Neuronal stem cell (in vitro differentiated cells): ENCODE data around the gene ELFN1.

ENCODE experiments used
- DNase-seq: peaks from one replicate; pipeline ENCODE4 v3.0.0-alpha.2; 2013; ENCODE audit warnings: low spot score
- H2AFZ ChIP-seq: one replicate; pipeline ENCODE4 v1.6.1; 2013; ENCODE audit warnings: mild to moderate bottlenecking, low read length, inconsistent platforms
- H2AK5ac ChIP-seq: 2 replicates; pipeline ENCODE4 v1.6.1; 2013; ENCODE audit warnings: low read depth, mild to moderate bottlenecking, inconsistent platforms, low read length, moderate library complexity, mixed read lengths
- H2BK120ac ChIP-seq: 2 replicates; pipeline ENCODE4 v1.6.1; 2013; ENCODE audit warnings: low read depth, mild to moderate bottlenecking, inconsistent platforms, low read length, moderate library complexity, mixed read lengths
- H2BK12ac ChIP-seq: one replicate; pipeline ENCODE4 v1.6.1; 2013; ENCODE audit warnings: low read length, inconsistent platforms
- H2BK15ac ChIP-seq: 2 replicates; pipeline ENCODE4 v1.6.1; 2013; ENCODE audit warnings: mild to moderate bottlenecking, low read length, inconsistent platforms, mixed read lengths
- H2BK5ac ChIP-seq: one replicate; pipeline ENCODE4 v1.6.1; 2013; ENCODE audit warnings: inconsistent platforms, mild to moderate bottlenecking, low read length, moderate library complexity
- H3K14ac ChIP-seq: one replicate; pipeline ENCODE4 v1.6.1; 2013; ENCODE audit warnings: low read length, inconsistent platforms
- H3K18ac ChIP-seq: 2 replicates; pipeline ENCODE4 v1.6.1; 2013; ENCODE audit warnings: low read length, inconsistent platforms
- H3K23ac ChIP-seq: 2 replicates; pipeline ENCODE4 v1.6.1; 2013; ENCODE audit warnings: low read depth, mild to moderate bottlenecking, mixed read lengths, low read length, inconsistent platforms; ENCODE audit not compliant: poor library complexity
- H3K27ac ChIP-seq: replicated peaks from 3 replicates; pipeline ENCODE4 v1.5.1; 2013; ENCODE audit warnings: low read length, inconsistent platforms
- H3K27me3 ChIP-seq, 3 experiments: 2 replicates each; pipeline ENCODE4 v1.6.1; 2013; ENCODE audit warnings: low read length in 3 of 3, mild to moderate bottlenecking in 2 of 3, inconsistent platforms in 1 of 3, low read depth in 1 of 3, mixed read lengths in 1 of 3, moderate library complexity in 1 of 3; ENCODE audit not compliant: control insufficient read depth in 3 of 3, insufficient read depth in 3 of 3
- H3K36me3 ChIP-seq, 2 donors: replicated peaks in 1 of 2; 2 replicates each; pipeline ENCODE4 v1.6.1; 2013; ENCODE audit warnings: low read length in 2 of 2; ENCODE audit not compliant: control insufficient read depth in 2 of 2, insufficient read depth in 2 of 2
- H3K4ac ChIP-seq: 2 replicates; pipeline ENCODE4 v1.6.1; 2013; ENCODE audit warnings: inconsistent platforms, mild to moderate bottlenecking, low read length, moderate library complexity
- H3K4me1 ChIP-seq, 2 donors: 1 replicate in 1 of 2; 2 replicates in 1 of 2; pipeline ENCODE4 v1.6.1; 2013; ENCODE audit warnings: low read length in 2 of 2, low read depth in 1 of 2; ENCODE audit not compliant: control insufficient read depth in 2 of 2, insufficient read depth in 1 of 2
- H3K4me2 ChIP-seq: one replicate; pipeline ENCODE4 v1.6.1; 2013; ENCODE audit warnings: mild to moderate bottlenecking, low read length, inconsistent platforms; ENCODE audit not compliant: insufficient read depth, poor library complexity, severe bottlenecking
- H3K4me3 ChIP-seq, 2 donors: 2 replicates each; pipeline ENCODE4 v1.5.1; 2013; ENCODE audit warnings: low read length in 2 of 2, mild to moderate bottlenecking in 2 of 2, inconsistent platforms in 1 of 2, moderate library complexity in 1 of 2
- H3K79me1 ChIP-seq: one replicate; pipeline ENCODE4 v1.6.1; 2013; ENCODE audit warnings: low read depth, mild to moderate bottlenecking, inconsistent platforms, low read length, moderate library complexity
- H3K9ac ChIP-seq: one replicate; pipeline ENCODE4 v1.6.1; 2013; ENCODE audit warnings: mild to moderate bottlenecking, low read depth, low read length, inconsistent platforms; ENCODE audit not compliant: poor library complexity
- H3K9me3 ChIP-seq, 2 donors: replicated peaks in 1 of 2; 2 replicates each; pipeline versions ENCODE3 to v1.6.1; 2013; ENCODE audit warnings: low read length in 2 of 2, mild to moderate bottlenecking in 2 of 2, inconsistent platforms in 1 of 2, low read depth in 1 of 2, mixed read lengths in 1 of 2, moderate library complexity in 1 of 2; ENCODE audit not compliant: control insufficient read depth in 2 of 2, insufficient read depth in 1 of 2
- H4K8ac ChIP-seq: one replicate; pipeline ENCODE4 v1.6.1; 2013; ENCODE audit warnings: low read depth, mild to moderate bottlenecking, inconsistent platforms, low read length, moderate library complexity
- H4K91ac ChIP-seq: one replicate; pipeline ENCODE4 v1.6.1; 2013; ENCODE audit warnings: low read length, low read depth, mild to moderate bottlenecking, inconsistent platforms; ENCODE audit not compliant: poor library complexity
- WGBS, 2 donors: extraction: QIAGEN DNeasy Blood & Tissue Kit; methylation state at CpG; one replicate each; pipeline ENCODE4 v1.1.7; 2013; ENCODE audit warnings: missing lambda C conversion rate in 2 of 2, mixed read lengths in 1 of 2; ENCODE audit not compliant: insufficient read length in 2 of 2, insufficient replicate concordance in 1 of 2; ENCODE audit errors: extremely low coverage in 2 of 2; 5-methylcytosine and 5-hydroxymethylcytosine counted together

The ELFN1 gene

DNA sequence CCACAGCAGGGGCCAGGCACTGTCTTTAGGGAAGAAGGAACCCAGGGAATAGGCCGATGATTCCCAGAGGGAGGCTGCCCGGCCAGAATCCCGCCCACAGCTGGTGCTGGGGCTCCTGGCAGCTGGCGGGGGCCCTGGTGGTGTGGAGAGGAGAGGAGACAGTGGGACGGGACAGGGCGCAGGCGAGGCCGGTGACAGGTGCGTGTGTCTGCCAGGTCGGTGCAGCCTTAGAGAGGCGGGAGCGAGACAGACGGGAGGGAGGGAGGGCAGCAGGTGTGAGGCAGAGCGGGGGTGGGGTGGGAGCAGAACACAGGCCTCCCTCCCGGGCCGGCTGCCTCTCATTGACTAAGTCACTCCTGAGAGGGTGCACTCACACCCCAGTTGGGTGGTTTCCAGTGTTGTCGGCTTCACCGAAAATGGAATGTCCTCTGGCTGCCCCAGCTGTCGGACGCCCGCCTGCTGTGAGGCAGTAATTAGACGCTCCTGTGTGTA is 55.2 kb downstream of the ELFN1 start:
- Histone ChIP-seq H2BK15ac (no peak overlapping the region), H2BK5ac (no peak overlapping the region)
- no CpG with 5 or more reads among the region's 22 CpGs for WGBS, 2 donors

DNA sequence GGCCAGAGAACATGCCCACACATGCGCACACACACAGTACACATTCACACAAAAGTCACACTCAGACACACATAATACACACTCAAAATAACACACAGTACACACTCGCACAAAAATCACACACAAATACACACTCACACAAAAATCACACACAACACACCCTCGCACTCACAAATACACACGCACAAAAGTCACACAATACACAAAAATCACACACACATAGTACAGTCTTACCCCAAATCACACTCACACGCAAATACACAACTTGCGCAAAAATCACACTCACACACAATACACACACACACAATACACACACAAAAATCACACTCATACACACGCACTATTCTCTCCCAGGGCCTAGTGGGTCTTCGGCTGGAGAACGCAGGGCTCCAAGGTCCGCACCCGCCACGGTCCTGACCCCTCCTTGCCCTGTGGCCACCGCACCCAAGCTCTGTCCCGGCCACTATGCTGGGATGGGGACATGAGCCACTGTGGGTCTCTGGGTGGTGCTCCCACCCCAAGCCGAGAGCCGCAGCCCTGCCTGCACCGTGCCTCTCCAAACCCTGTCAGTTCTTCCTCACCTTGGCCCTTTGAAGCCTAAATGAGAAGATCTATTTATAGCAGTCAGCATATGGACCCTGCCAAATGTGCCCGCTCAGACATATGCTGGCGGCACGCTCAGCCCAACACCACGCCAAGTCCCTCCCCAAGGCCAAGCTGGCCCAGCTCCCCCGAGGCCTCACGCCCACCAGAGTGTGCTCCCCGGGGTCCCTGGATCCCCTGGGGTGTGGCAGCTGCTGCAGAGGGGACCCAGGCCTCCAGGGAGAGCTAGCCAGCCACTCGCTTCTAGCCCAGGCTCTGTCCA is 55.9 kb downstream of the ELFN1 start:
- H4K8ac ChIP-seq: peak overlapping the region; percentile 29
- no peak overlapping the region for H2BK12ac ChIP-seq
- DNase-seq: no peak
- H3K27me3 ChIP-seq: no peaks in the 10 kb centered on the region
- H3K23ac ChIP-seq: no peak overlapping the region
- no peak overlapping the region for H4K91ac ChIP-seq
- H3K4me3 ChIP-seq: no peak overlapping the region
- H3K4me1 ChIP-seq: peaks cover 0 to 9% of the 10 kb centered on the region in 2 donors
- peaks cover 12 to 90% of the 10 kb centered on the region in 2 donors for H3K36me3 ChIP-seq
- H3K79me1 ChIP-seq: peaks cover 5% of the 10 kb centered on the region
- H3K9ac ChIP-seq: peak overlapping the region; percentile 36
- no peak overlapping the region for H3K14ac ChIP-seq
- no peak overlapping the region for H3K4ac ChIP-seq
- H3K4me2 ChIP-seq: peak overlapping the region; percentile 13
- 100% methylated on average over 6 of the region's 25 CpGs; no CpG with 5 or more reads in 1 of the 2 donors for WGBS, 2 donors
- H2AFZ ChIP-seq: no peak overlapping the region
- peaks cover 12 to 19% of the 10 kb centered on the region in 2 donors for H3K9me3 ChIP-seq
- H2BK15ac ChIP-seq: no peak overlapping the region
- peak overlapping the region; percentile 60 for H3K18ac ChIP-seq
- no peak overlapping the region for H2BK120ac ChIP-seq
- H3K27ac ChIP-seq: no peak overlapping the region
- no peak overlapping the region for H2BK5ac ChIP-seq
- H2AK5ac ChIP-seq: peak overlapping the region; percentile 8

More for the DNA sequence above, 55.2 kb downstream of the ELFN1 start:
- Histone ChIP-seq H3K9me3 (peaks cover 7 to 19% of the 10 kb centered on the region in 2 donors), H3K4ac (no peak overlapping the region), H3K4me1 (peaks cover 0 to 9% of the 10 kb centered on the region in 2 donors), H2AFZ (no peak overlapping the region), H2BK12ac (no peak overlapping the region), H4K91ac (no peak overlapping the region), H3K27ac (no peak overlapping the region), H4K8ac (peak overlapping the region; percentile 29), H2BK120ac (no peak overlapping the region), H3K23ac (peak overlapping the region; percentile 25), H3K36me3 (peaks cover 12 to 88% of the 10 kb centered on the region in 2 donors), H3K9ac (no peak overlapping the region), H3K4me3 (no peak overlapping the region), H3K18ac (peak overlapping the region; percentile 87), H2AK5ac (peak overlapping the region; percentile 8), H3K4me2 (peak overlapping the region; percentile 13), H3K14ac (no peak overlapping the region), H3K79me1 (peaks cover 5% of the 10 kb centered on the region), H3K27me3 (no peaks in the 10 kb centered on the region)
- no peak for DNase-seq

DNA sequence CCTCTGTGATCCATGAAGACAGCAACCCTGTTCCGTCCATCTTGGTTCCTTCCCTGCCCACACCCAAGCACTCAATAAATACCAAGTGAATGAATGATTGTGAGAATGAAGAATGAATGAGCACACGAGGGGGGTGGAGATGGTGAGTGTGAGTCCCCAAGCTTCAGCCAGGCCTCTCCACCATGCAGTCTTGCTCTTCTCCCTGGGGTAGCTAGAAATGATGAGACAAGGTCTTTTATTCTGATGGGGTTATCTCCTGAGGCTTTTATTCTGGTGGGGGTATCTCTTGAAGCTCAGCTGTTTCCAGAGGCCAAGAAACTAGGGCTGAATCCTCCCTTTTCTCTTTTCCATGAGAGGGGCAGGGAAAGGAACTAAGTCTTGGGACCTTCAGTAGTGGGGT is 57.0 kb downstream of the ELFN1 start:
- H3K4me3 ChIP-seq: no peak overlapping the region
- peaks cover 0 to 6% of the 10 kb centered on the region in 2 donors for H3K4me1 ChIP-seq
- no peak overlapping the region for H2BK12ac ChIP-seq
- no peak overlapping the region for H2BK5ac ChIP-seq
- H3K18ac ChIP-seq: no peak overlapping the region
- no peak for DNase-seq
- peaks cover 12 to 87% of the 10 kb centered on the region in 2 donors for H3K36me3 ChIP-seq
- H3K9me3 ChIP-seq: peaks cover 12 to 19% of the 10 kb centered on the region in 2 donors
- H3K9ac ChIP-seq: no peak overlapping the region
- peaks cover 5% of the 10 kb centered on the region for H3K79me1 ChIP-seq
- no peak overlapping the region for H2AFZ ChIP-seq
- no peak overlapping the region for H2BK120ac ChIP-seq
- H2BK15ac ChIP-seq: no peak overlapping the region
- no CpG with 5 or more reads among the region's 2 CpGs for WGBS, 2 donors
- no peak overlapping the region for H2AK5ac ChIP-seq
- H3K23ac ChIP-seq: no peak overlapping the region
- no peak overlapping the region for H3K14ac ChIP-seq
- H4K91ac ChIP-seq: no peak overlapping the region
- no peak overlapping the region for H3K27ac ChIP-seq
- H3K4me2 ChIP-seq: no peak overlapping the region
- H4K8ac ChIP-seq: no peak overlapping the region
- H3K27me3 ChIP-seq: no peaks in the 10 kb centered on the region
- no peak overlapping the region for H3K4ac ChIP-seq

DNA sequence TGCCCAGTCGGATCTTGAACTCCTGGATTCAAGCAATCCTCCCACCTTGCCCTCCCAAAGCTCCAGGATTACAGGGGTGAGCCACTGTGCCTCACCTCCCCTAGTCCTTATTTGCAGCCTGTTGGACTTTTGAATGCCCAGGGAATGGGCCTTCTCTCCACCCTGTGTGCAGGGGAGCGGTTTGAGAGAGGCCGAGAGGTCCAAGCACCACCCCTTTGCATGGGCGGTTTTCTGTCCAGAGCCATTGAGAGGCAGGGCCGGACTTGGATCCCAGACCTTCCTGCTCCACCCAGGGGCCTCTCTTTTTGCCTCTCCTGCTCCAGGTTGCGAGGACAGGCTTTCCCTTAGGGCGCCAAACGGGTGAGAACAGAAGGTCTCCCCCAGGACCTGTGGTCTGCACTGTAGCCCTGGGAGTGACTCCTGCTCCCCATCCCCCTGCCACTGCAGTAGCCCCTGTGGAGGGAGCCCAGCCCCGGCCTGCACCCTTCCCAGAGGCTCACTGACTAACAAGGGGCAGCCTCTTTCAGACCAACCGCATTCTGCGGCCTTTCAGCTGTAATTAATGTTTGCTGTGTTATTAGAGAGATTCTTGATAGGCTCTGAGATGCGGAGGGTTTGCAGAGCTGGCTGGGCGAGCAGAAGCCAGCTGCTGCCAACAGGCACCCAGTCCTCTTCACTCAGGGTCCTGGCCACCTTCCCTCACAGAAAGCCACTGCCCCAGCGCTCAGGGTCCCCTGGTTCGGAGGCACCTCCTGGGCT is 57.9 kb downstream of the ELFN1 start:
- no peak overlapping the region for H2AFZ ChIP-seq
- H3K9me3 ChIP-seq: peaks cover 12 to 19% of the 10 kb centered on the region in 2 donors
- DNase-seq: no peak
- no peak overlapping the region for H3K23ac ChIP-seq
- no peak overlapping the region for H2BK15ac ChIP-seq
- peaks cover 0 to 6% of the 10 kb centered on the region in 2 donors for H3K4me1 ChIP-seq
- no peak overlapping the region for H2BK120ac ChIP-seq
- H2BK12ac ChIP-seq: no peak overlapping the region
- peak overlapping the region; percentile 15 for H3K18ac ChIP-seq
- no peak overlapping the region for H3K14ac ChIP-seq
- no peak overlapping the region for H3K27ac ChIP-seq
- no peak overlapping the region for H3K4me3 ChIP-seq
- WGBS, 2 donors: no CpG with 5 or more reads among the region's 15 CpGs
- peaks cover 12 to 92% of the 10 kb centered on the region in 2 donors for H3K36me3 ChIP-seq
- no peak overlapping the region for H3K4ac ChIP-seq
- H3K4me2 ChIP-seq: no peak overlapping the region
- H3K79me1 ChIP-seq: peaks cover 5% of the 10 kb centered on the region
- H2BK5ac ChIP-seq: no peak overlapping the region
- no peak overlapping the region for H2AK5ac ChIP-seq
- H4K91ac ChIP-seq: no peak overlapping the region
- no peak overlapping the region for H3K9ac ChIP-seq
- H4K8ac ChIP-seq: no peak overlapping the region
- no peaks in the 10 kb centered on the region for H3K27me3 ChIP-seq
